Lower leg skin (tissue), 4 donors: ENCODE data around the gene ERC1. TPM values are rescaled to one million over a fixed set of nuclear protein-coding genes. Genes with fewer than 3 reads are reported as not detected.

Experiments used
- DNase-seq, 2 donors: peaks; one replicate each; pipeline ENCODE4 v3.0.0-alpha.2; 2019; ENCODE audit warnings: low spot score in 2 of 2
- H3K4me3 ChIP-seq: fragments of 200-600 bp; sonication (generic); 2 replicates; pipeline ENCODE4 v1.5.1; 2017; ENCODE audit warnings: mild to moderate bottlenecking, low read depth; ENCODE audit not compliant: poor library complexity, severe bottlenecking
- POLR2A ChIP-seq, 2 donors: fragments of 450-650 bp; IDR thresholded peaks; one replicate each; pipeline ENCODE4 v1.6.1; 2016 to 2017; ENCODE audit warnings: antibody characterized with exemption in 2 of 2, mild to moderate bottlenecking in 1 of 2, moderate library complexity in 1 of 2
- WGBS, 2 donors: methylation state at CpG; one replicate each; pipeline ENCODE4 v1.1.5; 2018; 5-methylcytosine and 5-hydroxymethylcytosine counted together
- intact Hi-C: fragments of 100-400 bp; cut with DNase I; formaldehyde crosslinking; loops from one replicate; pipeline ENCODE4 v1.15.0; 2023; ENCODE audit warnings: low total_unique reads
- total RNA-seq, 4 donors: library from RNA; depleted of rRNA; stranded (reverse); fragments of >200 nt; gene quantifications; one replicate each; pipeline ENCODE4 v1.1.0, GENCODE V29; 2016
- TF ChIP-seq, protein P1 (sequence below), 3 donors: fragments of 450-650 bp; IDR thresholded peaks; one replicate each; pipeline ENCODE4 v1.5.1; 2016; ENCODE audit warnings: antibody characterized with exemption in 3 of 3, mild to moderate bottlenecking in 3 of 3, moderate library complexity in 2 of 3

ERC1 gene
- total RNA-seq, 4 donors from 2014 or later = 22.1 to 42.7 (median 29.7) TPM

GRCh38 chr12:1343422-1343821 lies 352.4 kb downstream of the ERC1 start:
- no peak overlapping the region for H3K4me3 ChIP-seq
- no peak for TF ChIP-seq POLR2A (IDR thresholded peaks at IDR 0.05)
- TF ChIP-seq, protein P1, sequence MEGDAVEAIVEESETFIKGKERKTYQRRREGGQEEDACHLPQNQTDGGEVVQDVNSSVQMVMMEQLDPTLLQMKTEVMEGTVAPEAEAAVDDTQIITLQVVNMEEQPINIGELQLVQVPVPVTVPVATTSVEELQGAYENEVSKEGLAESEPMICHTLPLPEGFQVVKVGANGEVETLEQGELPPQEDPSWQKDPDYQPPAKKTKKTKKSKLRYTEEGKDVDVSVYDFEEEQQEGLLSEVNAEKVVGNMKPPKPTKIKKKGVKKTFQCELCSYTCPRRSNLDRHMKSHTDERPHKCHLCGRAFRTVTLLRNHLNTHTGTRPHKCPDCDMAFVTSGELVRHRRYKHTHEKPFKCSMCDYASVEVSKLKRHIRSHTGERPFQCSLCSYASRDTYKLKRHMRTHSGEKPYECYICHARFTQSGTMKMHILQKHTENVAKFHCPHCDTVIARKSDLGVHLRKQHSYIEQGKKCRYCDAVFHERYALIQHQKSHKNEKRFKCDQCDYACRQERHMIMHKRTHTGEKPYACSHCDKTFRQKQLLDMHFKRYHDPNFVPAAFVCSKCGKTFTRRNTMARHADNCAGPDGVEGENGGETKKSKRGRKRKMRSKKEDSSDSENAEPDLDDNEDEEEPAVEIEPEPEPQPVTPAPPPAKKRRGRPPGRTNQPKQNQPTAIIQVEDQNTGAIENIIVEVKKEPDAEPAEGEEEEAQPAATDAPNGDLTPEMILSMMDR (IDR thresholded peaks at IDR 0.05) = no peak
- intact Hi-C loops = no loop called here
- no peak for DNase-seq
- WGBS, 2 donors = 91 to 92% methylated on average over 6 of the region's 6 CpGs

DNA sequence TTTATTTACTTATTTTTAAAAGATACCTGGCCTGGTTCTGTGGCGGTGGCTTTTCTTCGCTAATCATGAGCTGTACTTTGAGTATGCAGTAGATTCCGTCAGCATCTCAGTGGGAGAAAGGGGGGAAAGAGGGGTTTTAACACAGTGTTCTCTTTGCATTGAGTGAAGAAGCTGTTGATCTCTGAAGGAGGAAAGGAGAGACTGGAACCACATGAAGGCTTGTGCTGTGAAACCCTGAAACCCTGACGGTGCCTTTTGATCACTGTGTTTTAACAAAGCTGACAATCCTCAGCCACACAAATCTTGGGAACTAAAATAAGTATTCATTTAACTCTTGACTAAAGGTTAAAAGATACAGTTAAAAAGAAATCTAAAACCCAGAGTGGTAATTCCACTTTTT lies 353.2 kb downstream of the ERC1 start:
- intact Hi-C loops = no loop called here
- 96 to 97% methylated on average over 4 of the region's 4 CpGs for WGBS, 2 donors
- no peak for TF ChIP-seq POLR2A (IDR thresholded peaks at IDR 0.05)
- TF ChIP-seq, protein P1 (IDR thresholded peaks at IDR 0.05) = no peak
- DNase-seq = no peak
- H3K4me3 ChIP-seq = no peak overlapping the region

- 60 to 70% methylated on average over 1 of the region's 1 CpG for WGBS, 2 donors
- TF ChIP-seq POLR2A (IDR thresholded peaks at IDR 0.05) = no peak
- TF ChIP-seq, protein P1 (IDR thresholded peaks at IDR 0.05) = no peak
- intact Hi-C loops = no loop called here
- no peak overlapping the region for H3K4me3 ChIP-seq
- DNase-seq = no peak
These were observed 355.1 kb downstream of the ERC1 start for GRCh38 chr12:1346126-1346525.

DNA sequence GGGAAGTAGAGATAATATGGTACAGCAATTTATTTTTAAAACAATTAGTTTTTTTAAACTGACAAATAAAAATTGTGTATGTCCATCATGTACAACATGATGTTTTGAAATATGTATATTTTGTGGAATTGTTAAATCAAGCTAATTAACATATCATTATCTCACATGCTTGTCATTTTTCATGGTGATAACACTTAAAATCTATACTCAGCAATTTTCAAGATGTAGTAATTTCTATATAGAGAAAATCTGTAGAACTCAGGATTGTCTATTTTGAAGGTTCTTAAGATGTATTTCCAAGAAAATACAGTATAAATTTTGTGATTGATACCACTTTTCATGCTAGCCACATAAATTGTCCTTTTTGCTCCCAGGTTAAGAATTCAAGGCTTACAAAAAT lies 356.3 kb downstream of the ERC1 start:
- TF ChIP-seq, protein P1 (IDR thresholded peaks at IDR 0.05) = no peak
- no peak for TF ChIP-seq POLR2A (IDR thresholded peaks at IDR 0.05)
- intact Hi-C loops = no loop called here
- DNase-seq = no peak
- no peak overlapping the region for H3K4me3 ChIP-seq

- no peak overlapping the region for H3K4me3 ChIP-seq
- 93 to 95% methylated on average over 6 of the region's 6 CpGs for WGBS, 2 donors
- TF ChIP-seq, protein P1 (IDR thresholded peaks at IDR 0.05) = no peak
These were observed 357.6 kb downstream of the ERC1 start for GRCh38 chr12:1348606-1349005.

More at GRCh38 chr12:1348606-1349005, 357.6 kb downstream of the ERC1 start:
- DNase-seq = no peak
- intact Hi-C loops = no loop called here
